Measurements from ENCODE around the gene AUTS2. TPM values are rescaled to one million over a fixed set of nuclear protein-coding genes. Genes with fewer than 3 reads are reported as not detected.

The AUTS2 gene
- total and polyA plus RNA-seq, 11 donors: 3.4 to 14.0 (median 7.3) TPM

- Histone ChIP-seq H3K4me1 (no peaks in the 10 kb centered on the region), H3K27me3 (no peaks in the 10 kb centered on the region), H3K9me3 (peaks cover 0 to 6% (median 0%) of the 10 kb centered on the region in 12 donors), H3K27ac (no peak overlapping the region), H3K36me3 (no peaks in the 10 kb centered on the region), H3K4me3 (no peak overlapping the region)
- intact Hi-C loops (cut with DNase I): no loop called here
- no peak for DNase-seq
- whole genome bisulfite sequencing, 4 donors: 82 to 92% (median 84%) methylated on average over 8 of the region's 8 CpGs
- TF ChIP-seq POLR2A (IDR thresholded peaks at IDR 0.05) (no peak), CTCF (IDR thresholded peaks at IDR 0.05) (no peak)
- ATAC-seq: no peak
Measured at GRCh38 chr7:69906283-69906995, 308.2 kb downstream of the AUTS2 start.

- Histone ChIP-seq H3K9me3 (peaks cover 0 to 11% (median 0%) of the 10 kb centered on the region in 12 donors), H3K27me3 (no peaks in the 10 kb centered on the region), H3K27ac (no peak overlapping the region), H3K4me1 (peaks cover 0 to 7% (median 0%) of the 10 kb centered on the region in 12 donors), H3K4me3 (no peak overlapping the region), H3K36me3 (no peaks in the 10 kb centered on the region)
- intact Hi-C loops (cut with DNase I): no loop called here
- DNase-seq (no peak), ATAC-seq (no peak)
- TF ChIP-seq POLR2A (IDR thresholded peaks at IDR 0.05) (no peak), CTCF (IDR thresholded peaks at IDR 0.05) (no peak)
Measured at GRCh38 chr7:69907720-69908119, 309.4 kb downstream of the AUTS2 start.

- ATAC-seq (no peak), DNase-seq (no peak)
- Histone ChIP-seq H3K27me3 (no peaks in the 10 kb centered on the region), H3K4me1 (peaks cover 0 to 7% (median 0%) of the 10 kb centered on the region in 12 donors), H3K9me3 (peaks cover 0 to 11% (median 0%) of the 10 kb centered on the region in 12 donors), H3K36me3 (no peaks in the 10 kb centered on the region), H3K4me3 (no peak overlapping the region), H3K27ac (no peak overlapping the region)
- no peak for TF ChIP-seq POLR2A (IDR thresholded peaks at IDR 0.05)
- WGBS, 4 donors: 96 to 100% (median 98%) methylated on average over 1 of the region's 1 CpG
- intact Hi-C loops (cut with DNase I): no loop called here
Measured at GRCh38 chr7:69908454-69908853, 310.2 kb downstream of the AUTS2 start.

GRCh38 chr7:69910150-69910549 is 311.9 kb downstream of the AUTS2 start:
- TF ChIP-seq POLR2A (IDR thresholded peaks at IDR 0.05) (no peak), CTCF (IDR thresholded peaks at IDR 0.05) (no peak)
- ATAC-seq: no peak
- Histone ChIP-seq H3K36me3 (no peaks in the 10 kb centered on the region), H3K27me3 (no peaks in the 10 kb centered on the region), H3K27ac (no peak overlapping the region), H3K4me3 (no peak overlapping the region), H3K9me3 (peaks cover 0 to 11% (median 0%) of the 10 kb centered on the region in 12 donors), H3K4me1 (peaks cover 0 to 7% (median 0%) of the 10 kb centered on the region in 12 donors)
- WGBS, 4 donors: 81 to 95% (median 88%) methylated on average over 3 of the region's 3 CpGs
- no peak for DNase-seq
- intact Hi-C loops (cut with DNase I): no loop called here

- no peak for ATAC-seq
- Histone ChIP-seq H3K36me3 (no peaks in the 10 kb centered on the region), H3K27ac (no peak overlapping the region), H3K4me3 (no peak overlapping the region), H3K27me3 (no peaks in the 10 kb centered on the region), H3K4me1 (peaks cover 0 to 7% (median 0%) of the 10 kb centered on the region in 12 donors), H3K9me3 (peaks cover 0 to 11% (median 0%) of the 10 kb centered on the region in 12 donors)
- no peak for TF ChIP-seq POLR2A (IDR thresholded peaks at IDR 0.05)
- TF ChIP-seq CTCF (IDR thresholded peaks at IDR 0.05): no peak
- DNase-seq: no peak
- WGBS, 4 donors: 96 to 98% (median 97%) methylated on average over 6 to 8 of the region's 8 CpGs
- intact Hi-C loops (cut with DNase I): no loop called here
Measured at GRCh38 chr7:69911337-69911736, 313.1 kb downstream of the AUTS2 start.
